ENCODE data around the gene SCYL1. TPM values are rescaled to one million over a fixed set of nuclear protein-coding genes. Genes with fewer than 3 reads are reported as not detected.

SCYL1 gene
- polyA plus RNA-seq, 1 donor: 43.6 TPM

DNA sequence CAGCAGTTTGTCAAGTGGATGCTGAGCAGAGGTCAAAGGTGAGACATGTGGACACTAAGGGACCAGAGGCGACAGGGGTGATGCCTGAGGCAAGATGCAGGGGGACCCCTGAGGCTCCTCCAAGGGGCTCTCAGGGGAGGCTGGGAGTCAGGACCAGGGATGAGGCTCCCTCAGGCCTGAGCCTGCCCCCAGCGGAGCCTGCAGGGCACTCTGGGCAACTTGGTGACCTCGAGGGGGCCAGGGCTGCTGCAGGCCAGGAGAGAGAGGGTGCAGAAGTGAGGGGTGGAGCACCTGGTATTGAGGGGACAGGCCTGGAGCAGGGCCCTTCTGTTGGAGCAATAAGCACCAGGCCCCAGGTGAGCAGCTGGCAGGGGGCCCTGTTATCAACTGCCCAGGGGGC lies 57.0 kb downstream of the SCYL1 start:
- DNase-seq (ENCODE audit: low read depth): no peak

- DNase-seq (ENCODE audit: low read depth): no peak
Observed at GRCh38 chr11:65583589-65583988, 58.7 kb downstream of the SCYL1 start.

DNA sequence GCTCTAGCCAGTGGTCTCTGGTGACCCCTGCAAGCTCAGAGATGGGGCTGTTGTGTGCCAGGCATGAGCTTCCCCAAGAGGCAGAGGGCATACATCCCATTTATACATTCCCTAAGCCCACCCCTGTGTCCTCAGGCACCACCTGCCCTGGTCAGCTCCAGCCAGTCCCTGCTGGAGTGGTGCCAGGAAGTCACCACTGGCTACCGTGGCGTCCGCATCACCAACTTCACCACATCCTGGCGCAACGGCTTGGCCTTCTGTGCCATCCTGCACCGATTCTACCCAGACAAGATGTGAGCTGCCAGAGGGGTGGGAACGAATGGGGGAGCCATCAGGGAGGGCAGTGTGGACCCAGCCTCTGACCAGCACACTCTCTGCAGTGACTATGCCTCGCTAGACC lies 59.2 kb downstream of the SCYL1 start:
- no peak for DNase-seq (ENCODE audit: low read depth)

DNA sequence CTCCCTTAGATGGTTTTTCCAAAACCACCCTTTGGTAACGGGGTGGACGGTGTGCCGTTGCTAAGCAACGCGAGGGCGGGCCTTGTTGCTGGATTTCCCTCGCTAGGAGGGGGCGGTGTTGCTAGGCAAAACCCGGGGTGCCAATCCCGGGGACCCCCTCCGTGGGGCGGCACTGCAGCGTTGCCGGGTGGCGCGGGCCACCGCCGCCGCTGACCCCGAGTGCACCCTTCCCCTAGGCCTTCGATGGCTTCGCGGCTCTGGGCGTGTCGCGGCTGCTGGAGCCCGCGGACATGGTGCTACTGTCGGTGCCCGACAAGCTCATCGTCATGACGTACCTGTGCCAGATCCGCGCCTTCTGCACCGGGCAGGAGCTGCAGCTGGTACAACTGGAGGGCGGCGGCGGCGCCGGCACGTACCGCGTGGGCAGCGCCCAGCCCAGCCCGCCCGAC lies 59.9 kb downstream of the SCYL1 start:
- DNase-seq (ENCODE audit: low read depth): no peak

- no peak for DNase-seq (ENCODE audit: low read depth)
Observed at GRCh38 chr11:65585396-65586246, 60.7 kb downstream of the SCYL1 start.

DNA sequence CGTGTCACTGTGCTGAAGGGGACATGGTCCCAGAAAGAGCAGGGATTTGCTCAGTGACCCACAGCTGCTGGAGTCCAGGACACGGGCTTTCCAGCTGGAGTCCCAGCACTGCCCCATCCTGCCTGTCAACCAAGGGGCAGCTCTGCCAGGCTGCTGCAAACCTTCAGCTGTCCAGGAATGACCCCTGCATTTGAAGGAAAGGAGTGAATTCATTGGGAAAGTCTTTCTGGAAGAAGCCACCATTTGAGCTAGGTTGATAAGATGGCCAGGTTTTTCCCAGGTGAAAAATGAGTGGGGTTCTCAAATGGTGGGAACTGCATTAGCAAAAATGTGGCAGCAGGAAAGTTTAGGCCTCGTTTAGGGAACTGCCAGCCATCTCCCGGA lies 61.4 kb downstream of the SCYL1 start:
- DNase-seq (ENCODE audit: low read depth): no peak

DNA sequence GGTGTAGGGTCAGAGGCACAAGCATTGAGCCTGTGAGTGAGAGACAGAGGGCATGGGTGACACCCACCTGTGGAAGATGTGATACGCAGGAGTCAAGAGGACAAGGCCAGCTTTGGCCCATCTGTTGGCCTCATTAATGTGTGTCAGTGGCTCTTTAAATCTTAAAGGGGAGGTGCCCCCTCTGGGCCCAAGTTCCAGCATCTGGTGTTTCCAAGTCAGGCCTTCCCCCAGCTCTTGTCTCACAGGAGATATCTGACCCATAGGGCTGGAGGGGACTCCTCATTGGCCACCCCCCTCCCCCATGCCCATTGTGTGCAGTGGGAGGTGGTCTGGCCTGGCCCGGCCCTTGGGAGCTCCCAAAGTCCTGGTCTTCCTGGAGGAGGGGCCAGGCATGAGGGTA lies 61.8 kb downstream of the SCYL1 start:
- DNase-seq (ENCODE audit: low read depth): no peak

Other genes with a start within 250 kb of the SCYL1 start
- 32.5 TPM for gene CDC42EP2, start 210.2 kb upstream of the SCYL1 start, polyA plus RNA-seq (ENCODE audit: insufficient read length)
- 42.2 TPM for gene DPF2, start 191.2 kb upstream of the SCYL1 start, polyA plus RNA-seq (ENCODE audit: insufficient read length)
- gene TIGD3, start 170.3 kb upstream of the SCYL1 start, polyA plus RNA-seq (ENCODE audit: insufficient read length): 0.34 TPM
- 5.7 TPM for gene SLC25A45, start 142.4 kb upstream of the SCYL1 start, polyA plus RNA-seq (ENCODE audit: insufficient read length)
- 8.9 TPM for gene FRMD8, start 138.4 kb upstream of the SCYL1 start, polyA plus RNA-seq (ENCODE audit: insufficient read length)
- gene NEAT1, start 102.3 kb upstream of the SCYL1 start, polyA plus RNA-seq (ENCODE audit: insufficient read length): 94.1 TPM
- gene MALAT1, start 26.0 kb upstream of the SCYL1 start, polyA plus RNA-seq (ENCODE audit: insufficient read length): 200 TPM
- gene LTBP3, start 33.3 kb downstream of the SCYL1 start, polyA plus RNA-seq (ENCODE audit: insufficient read length): 131 TPM
- gene ZNRD2, start 45.4 kb downstream of the SCYL1 start, polyA plus RNA-seq (ENCODE audit: insufficient read length): 53.9 TPM
- gene FAM89B, start 47.5 kb downstream of the SCYL1 start, polyA plus RNA-seq (ENCODE audit: insufficient read length): 37.3 TPM
- 355 TPM for gene EHBP1L1, start 51.0 kb downstream of the SCYL1 start, polyA plus RNA-seq (ENCODE audit: insufficient read length)
- 1.4 TPM for gene KCNK7, start 70.7 kb downstream of the SCYL1 start, polyA plus RNA-seq (ENCODE audit: insufficient read length)
- 30.1 TPM for gene MAP3K11, start 89.1 kb downstream of the SCYL1 start, polyA plus RNA-seq (ENCODE audit: insufficient read length)
- 18.0 TPM for gene PCNX3, start 90.7 kb downstream of the SCYL1 start, polyA plus RNA-seq (ENCODE audit: insufficient read length)
- gene SIPA1, start 113.0 kb downstream of the SCYL1 start, polyA plus RNA-seq (ENCODE audit: insufficient read length): 34.0 TPM
- gene RELA, start 137.8 kb downstream of the SCYL1 start, polyA plus RNA-seq (ENCODE audit: insufficient read length): 42.1 TPM
- gene KAT5, start 187.2 kb downstream of the SCYL1 start, polyA plus RNA-seq (ENCODE audit: insufficient read length): 38.0 TPM
- 30.2 TPM for gene RNASEH2C, start 195.7 kb downstream of the SCYL1 start, polyA plus RNA-seq (ENCODE audit: insufficient read length)